GF-D8 (cell line): ENCODE results near the gene DRD2.

Experiments used
- DNase-seq: peaks from one replicate; lab custom pipeline; 2025; lab: John Stamatoyannopoulos, UW

The DRD2 gene

GRCh38 chr11:113446112-113446511 is 29.1 kb downstream of the DRD2 start:
- DNase-seq, result no peak

GRCh38 chr11:113444502-113445123 is 30.6 kb downstream of the DRD2 start:
- no peak for DNase-seq

GRCh38 chr11:113440816-113441215 is 34.4 kb downstream of the DRD2 start:
- DNase-seq, result no peak

- DNase-seq, result no peak
These were observed 38.4 kb downstream of the DRD2 start for GRCh38 chr11:113436672-113437252.

GRCh38 chr11:113435190-113435968 is 39.8 kb downstream of the DRD2 start:
- no peak for DNase-seq

- DNase-seq, result no peak
These were observed 43.5 kb downstream of the DRD2 start for GRCh38 chr11:113431746-113432145.

- DNase-seq, result no peak
These were observed 48.5 kb downstream of the DRD2 start for GRCh38 chr11:113426686-113427085.

GRCh38 chr11:113420808-113421207 is 54.4 kb downstream of the DRD2 start:
- DNase-seq, result no peak

- DNase-seq, result no peak
These were observed 55.7 kb downstream of the DRD2 start for GRCh38 chr11:113419454-113420003.

GRCh38 chr11:113417428-113417827 is 57.8 kb downstream of the DRD2 start:
- DNase-seq, result no peak

- DNase-seq, result no peak
These were observed 59.9 kb downstream of the DRD2 start for GRCh38 chr11:113415343-113415742.

- DNase-seq, result no peak
These were observed 62.5 kb downstream of the DRD2 start for GRCh38 chr11:113412675-113413074.

- no peak for DNase-seq
These were observed 63.7 kb downstream of the DRD2 start for GRCh38 chr11:113411536-113411935.

- no peak for DNase-seq
These were observed 64.6 kb downstream of the DRD2 start for GRCh38 chr11:113410414-113411135.

- no peak for DNase-seq
These were observed 65.7 kb downstream of the DRD2 start for GRCh38 chr11:113409526-113409925.

GRCh38 chr11:113408887-113409286 is 66.3 kb downstream of the DRD2 start:
- DNase-seq, result no peak

GRCh38 chr11:113408206-113408605 is 67.0 kb downstream of the DRD2 start:
- DNase-seq, result no peak

GRCh38 chr11:113407163-113407562 is 68.0 kb downstream of the DRD2 start:
- no peak for DNase-seq

- DNase-seq, result no peak
These were observed 69.3 kb downstream of the DRD2 start for GRCh38 chr11:113405724-113406478.

GRCh38 chr11:113404859-113405430 is 70.3 kb downstream of the DRD2 start:
- no peak for DNase-seq

GRCh38 chr11:113401718-113402117 is 73.5 kb downstream of the DRD2 start:
- no peak for DNase-seq
